ENCODE measurements around the gene ASB18. TPM values are rescaled to one million over a fixed set of nuclear protein-coding genes. Genes with fewer than 3 reads are reported as not detected.

The ASB18 gene
- total RNA-seq, 1 experiment from 2014 or later: not detected

DNA sequence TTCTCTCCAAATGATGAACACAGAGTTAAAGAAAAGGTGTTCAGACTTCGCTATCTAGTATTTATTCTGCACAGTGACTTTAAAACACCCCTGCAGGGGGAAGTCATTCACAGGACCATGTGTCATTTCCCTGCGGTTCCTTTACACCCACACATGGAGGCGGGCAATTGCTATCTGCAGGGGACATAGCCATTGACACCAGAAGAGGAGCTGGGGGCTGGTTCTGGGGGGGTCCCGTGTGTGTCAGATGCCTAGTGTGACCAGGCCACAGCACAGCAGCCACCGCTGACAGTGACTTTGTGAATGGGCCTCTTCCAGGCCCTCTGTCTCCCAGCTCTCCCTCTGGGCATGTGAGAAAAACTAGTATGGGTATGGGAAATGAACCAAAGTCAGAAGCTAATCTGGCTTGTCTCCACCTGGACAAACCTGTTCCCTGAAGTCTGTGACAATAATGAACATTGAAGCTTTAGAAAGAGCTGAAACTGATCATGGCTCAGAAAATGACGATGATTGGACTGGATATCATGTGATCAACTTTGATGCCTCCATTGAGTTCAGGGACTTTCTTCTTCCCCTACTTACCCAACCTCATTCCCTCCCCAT is 88.6 kb downstream of the ASB18 start:
- DNase-seq (ENCODE audit: low spot score): no peak

DNA sequence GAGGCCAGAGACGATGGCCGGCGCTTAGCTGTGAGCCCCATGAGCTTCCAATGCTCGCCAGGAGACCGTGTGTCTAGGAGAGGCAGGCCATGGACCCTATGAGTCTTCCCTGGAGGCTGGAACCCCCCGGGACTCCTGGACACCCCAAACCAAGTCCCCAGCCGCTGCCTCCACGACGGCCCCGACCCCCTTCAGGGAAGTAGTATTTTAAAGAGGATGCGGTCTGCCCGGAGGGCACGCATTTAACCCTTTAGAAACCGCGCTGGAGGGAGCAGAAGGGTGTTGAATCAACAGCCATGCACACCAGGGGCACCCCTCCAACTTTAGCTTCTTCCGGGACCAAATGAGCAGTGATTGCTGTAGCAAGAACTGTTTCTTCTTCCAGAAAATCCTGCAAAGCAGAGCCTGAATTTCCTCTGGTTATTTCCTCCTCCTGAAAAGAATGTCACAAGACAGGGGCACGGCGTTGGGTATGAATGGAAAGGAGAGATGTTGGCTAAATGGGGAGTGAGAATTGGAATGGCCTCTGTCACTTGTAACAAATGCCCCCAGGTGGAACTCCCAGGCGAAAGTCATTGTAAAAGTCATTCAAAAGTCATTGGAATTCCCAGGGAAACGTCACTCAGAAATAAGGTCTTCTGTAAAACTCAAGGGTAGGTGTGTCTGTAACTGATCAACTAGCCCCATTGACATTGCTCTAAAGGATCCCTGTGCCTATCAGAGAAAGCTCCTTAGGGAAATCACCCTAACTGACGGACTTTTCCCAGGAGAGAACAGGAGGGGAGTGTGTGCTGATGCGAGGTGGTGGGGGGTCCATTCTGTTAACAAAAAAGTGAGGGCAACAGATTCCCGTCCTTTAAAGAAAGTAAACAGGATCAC is 90.2 kb downstream of the ASB18 start:
- no peak for DNase-seq (ENCODE audit: low spot score)

DNA sequence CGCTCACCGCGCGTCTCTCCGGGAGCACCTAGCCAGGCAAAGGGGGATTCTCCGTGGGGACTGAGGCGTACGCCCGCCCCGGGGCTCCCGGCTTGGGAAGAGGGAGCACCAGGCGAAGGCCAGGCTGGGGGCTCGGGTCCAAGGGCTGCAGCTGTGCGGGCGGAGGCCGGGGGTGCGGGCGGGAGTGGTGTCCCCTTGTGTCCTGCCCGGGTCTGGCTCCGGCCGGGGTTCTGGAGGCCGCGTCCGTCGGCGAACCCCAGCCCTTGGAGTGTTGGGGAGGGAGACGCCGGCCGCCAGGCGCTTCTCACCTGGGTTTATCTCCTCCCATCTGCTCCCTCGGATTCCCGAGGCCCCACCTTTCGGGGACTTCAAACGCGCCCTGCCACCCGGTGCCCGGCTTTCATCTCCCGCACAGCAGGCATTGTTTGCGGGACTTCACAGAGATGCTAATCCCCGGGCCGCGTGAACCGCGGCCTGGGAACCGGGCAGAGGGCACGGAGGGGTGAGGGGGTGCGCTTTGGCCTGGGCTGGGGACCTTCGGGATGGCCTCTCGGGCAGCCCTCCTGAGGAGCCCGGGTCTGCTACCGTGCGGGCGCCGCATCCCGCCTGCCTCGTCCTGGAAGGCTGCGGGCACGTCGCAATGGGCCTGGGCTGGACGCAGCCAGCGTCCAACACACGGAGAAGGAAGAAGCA is 91.0 kb downstream of the ASB18 start:
- DNase-seq (ENCODE audit: low spot score): no peak

DNA sequence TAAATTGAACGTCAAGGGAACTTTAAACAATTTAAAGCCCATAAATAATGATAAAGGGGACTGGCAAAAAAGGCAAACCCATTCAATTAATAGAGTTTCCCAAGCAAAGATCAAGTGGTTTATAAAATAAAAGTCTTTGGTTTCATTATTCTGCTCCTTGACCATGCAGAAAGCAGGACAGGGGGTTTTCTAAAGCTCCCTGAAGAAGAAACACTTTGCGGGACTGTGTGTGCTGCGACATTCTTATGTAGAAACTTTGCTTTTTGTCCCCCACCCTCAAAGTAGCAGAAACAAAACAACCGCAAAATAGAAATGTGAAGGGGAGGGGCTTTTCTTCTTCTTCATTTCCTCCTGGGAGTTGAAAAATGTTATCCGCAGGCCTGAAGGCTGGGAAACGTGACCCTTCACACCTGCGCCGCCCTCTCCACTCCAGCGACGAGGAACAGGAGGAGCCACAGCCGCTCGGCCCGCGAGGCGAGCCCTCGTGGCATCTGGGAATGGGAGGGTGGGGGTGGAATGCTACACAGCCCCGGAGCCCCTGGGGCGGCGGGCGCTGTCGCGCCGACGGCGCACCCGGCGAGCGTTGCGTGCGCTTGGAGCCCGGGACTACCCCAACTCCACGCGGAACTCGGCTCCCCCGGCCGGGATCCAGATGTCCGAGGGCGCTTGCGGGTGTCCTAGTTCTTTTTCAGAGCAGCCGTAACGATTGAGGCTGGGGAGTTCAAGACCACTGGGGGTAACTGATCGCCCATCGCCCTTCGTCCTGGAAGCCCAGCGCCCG is 91.8 kb downstream of the ASB18 start:
- no peak for DNase-seq (ENCODE audit: low spot score)

DNA sequence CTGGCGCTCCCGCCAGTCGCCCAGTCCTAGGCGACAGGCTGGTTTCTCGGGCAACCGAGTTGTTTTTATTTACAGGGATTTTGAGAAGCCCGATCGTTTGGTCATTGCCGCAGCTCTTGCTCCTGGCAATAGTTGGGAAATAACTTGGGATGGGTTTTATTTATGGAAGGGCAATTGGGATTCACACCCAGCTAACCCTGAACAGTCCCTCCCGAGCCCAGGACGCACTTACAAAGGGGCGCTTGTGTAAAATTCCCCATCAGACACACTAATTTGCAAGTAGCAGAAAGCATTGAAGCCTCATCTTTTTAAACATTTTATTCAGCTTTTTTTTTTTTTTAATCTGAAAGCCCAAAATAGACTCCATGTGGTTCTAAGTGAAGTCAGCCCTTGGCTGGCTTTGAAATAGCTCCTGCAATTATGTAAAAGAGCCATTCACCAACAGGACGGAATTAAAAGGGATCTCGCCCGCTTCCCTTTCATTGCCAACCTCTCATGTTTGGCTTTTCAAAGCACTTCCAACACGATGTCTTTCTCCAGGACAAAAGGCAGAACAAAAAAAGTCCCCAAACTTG is 92.4 kb downstream of the ASB18 start:
- DNase-seq (ENCODE audit: low spot score): no peak

DNA sequence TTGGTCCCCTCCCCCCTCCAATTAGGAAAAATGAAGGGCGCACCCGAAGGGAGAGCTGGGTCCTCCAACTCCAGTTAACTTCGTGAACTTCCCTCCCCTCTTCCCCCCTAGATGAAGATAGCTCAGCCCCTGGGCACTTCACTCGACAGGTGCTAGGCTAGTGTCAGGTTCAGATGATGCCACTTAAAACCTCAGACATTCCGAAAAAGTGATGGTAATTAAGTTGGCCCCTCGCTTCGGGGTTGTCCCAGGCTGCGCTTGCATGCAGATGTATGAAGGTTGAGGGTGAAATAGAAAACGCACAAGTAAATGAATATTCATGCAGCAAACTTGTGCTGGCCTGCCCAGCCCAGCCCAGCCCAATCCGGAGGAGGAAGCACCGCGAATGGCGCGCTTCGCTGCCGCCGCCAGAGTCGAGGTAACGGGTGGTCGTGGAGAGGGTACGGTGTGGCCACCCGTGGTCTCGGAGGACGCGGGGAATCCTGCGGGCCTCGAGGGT is 93.0 kb downstream of the ASB18 start:
- DNase-seq (ENCODE audit: low spot score): no peak

DNA sequence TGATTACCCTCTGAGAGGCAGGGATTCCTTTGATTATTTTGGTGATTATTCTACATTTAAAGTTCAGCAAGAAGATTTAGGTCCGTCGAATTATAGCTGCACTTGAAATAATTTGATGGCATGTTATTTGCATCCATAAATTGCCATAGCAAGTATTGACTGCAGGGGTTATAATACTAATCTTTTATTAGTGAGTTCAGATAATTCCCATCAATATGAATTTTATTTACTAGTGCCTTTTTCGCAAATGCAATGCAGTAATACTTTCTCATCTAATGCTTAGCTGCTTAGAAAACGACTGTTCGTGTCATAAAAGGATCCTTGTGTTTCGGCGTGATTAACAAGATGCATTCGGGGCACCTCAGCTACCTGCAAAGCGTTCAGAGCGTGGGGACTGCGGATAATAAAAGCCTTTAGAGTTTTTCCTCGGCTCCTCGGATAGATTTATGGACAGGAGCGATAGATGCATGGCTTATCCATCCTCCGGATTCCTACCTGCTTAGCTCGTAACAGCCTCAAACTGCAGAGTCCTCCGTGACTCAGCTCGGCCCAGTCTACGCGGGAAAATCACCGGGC is 93.5 kb downstream of the ASB18 start:
- no peak for DNase-seq (ENCODE audit: low spot score)

DNA sequence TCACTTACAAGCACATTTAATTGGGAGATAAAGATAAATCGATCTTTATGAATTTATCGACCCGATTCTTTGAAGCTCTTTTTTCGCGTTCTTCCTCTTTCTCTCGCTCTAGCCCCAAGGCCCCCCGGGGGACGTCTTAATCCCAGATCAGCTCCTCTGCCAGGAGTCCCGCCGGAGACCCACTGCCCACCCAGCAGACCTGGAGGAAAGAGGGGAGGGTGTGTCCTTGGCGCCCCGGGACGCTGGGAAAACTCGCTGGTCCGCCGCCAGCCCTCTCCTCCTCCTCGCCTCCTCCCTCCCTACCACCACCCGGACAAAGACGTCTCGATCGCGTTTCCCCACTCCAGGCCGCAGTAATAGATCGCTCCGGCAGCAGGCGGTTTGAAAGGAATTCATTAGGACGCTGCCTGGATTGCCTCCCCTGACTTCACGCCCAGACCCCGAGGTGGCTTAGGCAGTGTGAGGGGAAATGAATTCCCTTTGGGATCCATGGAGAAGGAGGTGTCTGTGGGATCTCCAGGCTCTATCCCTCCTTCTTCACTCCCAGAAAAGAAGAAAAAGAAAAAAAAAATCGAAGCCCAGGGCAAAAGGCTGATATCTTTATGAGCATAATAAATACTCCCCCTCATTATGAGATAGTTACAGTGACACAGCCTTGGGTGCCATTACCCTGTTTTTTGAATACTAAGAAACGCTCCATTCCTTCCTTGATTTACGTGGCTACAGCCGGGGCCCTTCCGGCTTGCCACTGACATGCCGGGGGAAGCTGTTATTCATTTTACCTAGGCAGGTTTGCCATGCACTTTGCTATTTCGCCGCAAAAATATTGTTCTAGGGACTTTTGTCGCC is 94.2 kb downstream of the ASB18 start:
- DNase-seq (ENCODE audit: low spot score): no peak

DNA sequence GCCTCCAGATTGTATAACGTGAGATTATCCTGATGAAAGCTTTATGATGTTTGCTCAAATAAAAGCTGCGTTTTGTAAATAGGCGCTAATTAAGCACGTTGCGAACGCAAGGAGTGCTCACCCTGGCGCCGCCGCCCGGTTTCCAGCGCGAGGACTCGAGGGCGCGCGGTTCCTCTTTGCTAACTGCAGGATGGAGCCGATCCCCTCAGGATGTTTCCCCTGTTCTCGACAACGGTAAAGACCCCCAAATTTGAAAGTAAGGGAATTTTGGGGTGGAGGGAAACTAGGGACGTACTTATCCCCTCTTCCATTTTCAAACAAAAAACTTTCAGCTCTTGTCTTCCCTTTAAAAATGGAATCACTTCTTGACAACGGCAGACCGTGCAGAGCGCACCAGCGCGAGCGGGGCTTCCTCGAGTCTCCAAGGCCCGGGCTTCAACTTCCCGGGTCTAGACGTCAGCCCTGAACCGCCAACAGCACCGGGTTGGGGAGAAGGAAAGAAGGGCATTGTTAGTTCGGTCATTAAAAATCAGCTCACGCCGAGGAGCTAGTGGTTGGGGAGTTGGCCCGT is 95.0 kb downstream of the ASB18 start:
- DNase-seq (ENCODE audit: low spot score): no peak

DNA sequence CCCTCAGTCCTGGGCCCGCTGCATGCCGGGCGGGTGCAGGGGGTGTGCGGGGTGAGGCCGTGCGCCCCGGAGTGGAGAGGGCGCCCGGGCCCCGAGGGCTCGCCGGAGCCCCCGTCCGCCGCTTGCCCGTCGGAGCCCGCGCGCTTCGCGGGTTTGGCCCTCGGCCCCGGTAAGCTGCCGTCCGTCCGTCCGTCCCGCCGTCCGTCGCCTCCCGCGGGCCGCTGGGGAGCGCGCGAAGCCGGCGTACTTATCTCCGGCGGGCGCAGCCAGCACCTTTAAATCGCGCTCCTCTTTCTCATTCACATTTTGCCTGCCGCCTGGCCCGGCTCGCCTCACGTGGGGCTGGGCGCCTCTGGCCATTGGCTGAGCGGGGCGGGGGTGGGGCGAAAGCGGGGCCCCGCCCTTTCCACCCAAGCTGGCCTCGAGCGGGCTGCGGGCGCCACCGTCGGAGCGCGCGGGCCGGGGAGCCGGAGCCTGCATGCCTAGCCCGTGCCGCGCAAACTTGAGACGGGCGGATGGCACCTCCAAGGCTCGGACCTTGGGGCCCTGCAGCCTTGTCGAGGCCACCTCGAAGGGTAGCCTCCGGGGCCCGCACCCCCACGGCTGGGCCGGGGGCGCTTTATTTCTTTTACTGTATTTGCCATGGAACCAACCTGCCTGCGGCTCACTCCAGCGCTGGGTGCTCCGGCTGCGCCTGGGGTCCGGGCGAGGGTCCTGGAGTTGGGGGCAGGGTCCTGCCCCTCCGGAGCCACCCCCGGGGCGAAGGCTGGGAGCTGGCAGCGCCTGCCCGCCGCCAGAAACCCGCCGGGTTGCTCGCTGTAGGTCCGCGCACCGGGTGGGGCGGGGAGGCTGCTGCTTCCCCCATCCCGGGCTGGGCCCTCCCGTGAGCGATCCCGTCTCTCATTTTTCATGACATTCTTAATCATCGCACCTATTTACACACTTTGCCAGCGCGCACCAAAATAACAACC is 95.8 kb downstream of the ASB18 start, which contains the start of gene GBX2:
Gene GBX2, minus strand, starts transcription at position 277 of the 971 bp plus-strand sequence. CDS start 415 bp downstream, outside the sequence.
- DNase-seq (ENCODE audit: low spot score): peak; percentile 79

DNA sequence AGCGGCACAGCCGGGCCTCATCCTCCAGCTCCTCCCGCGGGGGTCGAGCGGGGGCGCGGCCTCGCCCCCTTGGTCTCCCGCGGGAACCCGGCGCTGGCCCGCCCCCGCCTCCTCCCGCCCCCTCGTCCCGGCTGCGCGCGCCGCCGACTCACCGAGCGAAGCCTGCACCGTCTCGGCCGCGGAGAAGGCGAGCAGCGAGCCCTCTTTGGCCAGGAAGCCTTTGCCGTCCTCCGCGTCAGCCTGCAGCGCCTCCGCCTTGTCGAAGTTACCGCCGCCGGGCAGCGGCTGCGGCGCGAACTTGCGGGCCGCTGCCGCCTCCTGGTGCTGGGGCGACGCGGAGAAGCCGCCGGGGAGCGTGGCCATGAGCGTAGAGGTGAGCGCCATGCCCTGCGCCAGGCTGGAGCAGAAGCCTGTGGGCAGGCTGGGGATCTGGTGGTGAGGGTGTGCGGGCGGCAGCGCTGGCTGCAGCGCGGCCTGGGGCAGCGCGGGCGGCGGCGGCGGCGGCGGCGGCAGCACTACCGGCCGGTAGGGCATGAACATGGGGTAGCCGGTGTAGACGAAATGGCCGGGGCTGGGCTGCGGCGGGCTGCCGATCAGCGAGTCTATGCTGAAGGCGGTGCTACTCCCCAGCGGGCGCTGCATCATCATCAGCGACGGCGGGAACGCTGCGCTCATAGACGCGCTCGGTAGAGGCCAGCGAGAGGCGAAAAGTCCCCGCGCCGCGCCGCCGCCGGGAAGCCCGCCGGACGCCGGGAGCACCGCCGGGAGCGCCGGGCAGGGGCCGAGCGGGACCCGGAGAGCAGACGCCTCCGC is 96.7 kb downstream of the ASB18 start:
- no peak for DNase-seq (ENCODE audit: low spot score)

DNA sequence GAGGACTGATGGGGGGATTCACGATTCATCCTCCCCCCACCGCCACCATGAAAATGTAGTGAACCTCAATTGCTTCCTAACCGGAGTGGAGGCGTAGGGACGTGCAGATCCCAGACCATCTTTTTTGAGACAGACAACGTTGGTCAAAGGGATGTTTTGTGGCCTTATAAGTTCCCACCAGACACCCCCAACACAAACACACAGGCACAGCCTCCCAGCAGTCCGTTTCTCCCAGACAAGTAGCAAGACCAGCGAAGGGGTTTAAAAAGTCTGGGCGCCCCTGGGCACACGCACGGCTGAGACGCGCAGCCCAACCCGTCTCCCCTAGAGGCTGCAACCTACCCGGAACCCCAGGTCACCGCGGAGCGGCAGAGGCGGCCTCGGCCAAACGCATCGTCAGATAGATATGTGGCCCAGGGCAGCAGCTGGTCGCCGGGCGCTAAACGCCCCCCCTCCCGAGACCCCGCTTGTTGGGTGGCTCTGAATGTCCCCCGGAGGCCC is 97.4 kb downstream of the ASB18 start:
- no peak for DNase-seq (ENCODE audit: low spot score)

DNA sequence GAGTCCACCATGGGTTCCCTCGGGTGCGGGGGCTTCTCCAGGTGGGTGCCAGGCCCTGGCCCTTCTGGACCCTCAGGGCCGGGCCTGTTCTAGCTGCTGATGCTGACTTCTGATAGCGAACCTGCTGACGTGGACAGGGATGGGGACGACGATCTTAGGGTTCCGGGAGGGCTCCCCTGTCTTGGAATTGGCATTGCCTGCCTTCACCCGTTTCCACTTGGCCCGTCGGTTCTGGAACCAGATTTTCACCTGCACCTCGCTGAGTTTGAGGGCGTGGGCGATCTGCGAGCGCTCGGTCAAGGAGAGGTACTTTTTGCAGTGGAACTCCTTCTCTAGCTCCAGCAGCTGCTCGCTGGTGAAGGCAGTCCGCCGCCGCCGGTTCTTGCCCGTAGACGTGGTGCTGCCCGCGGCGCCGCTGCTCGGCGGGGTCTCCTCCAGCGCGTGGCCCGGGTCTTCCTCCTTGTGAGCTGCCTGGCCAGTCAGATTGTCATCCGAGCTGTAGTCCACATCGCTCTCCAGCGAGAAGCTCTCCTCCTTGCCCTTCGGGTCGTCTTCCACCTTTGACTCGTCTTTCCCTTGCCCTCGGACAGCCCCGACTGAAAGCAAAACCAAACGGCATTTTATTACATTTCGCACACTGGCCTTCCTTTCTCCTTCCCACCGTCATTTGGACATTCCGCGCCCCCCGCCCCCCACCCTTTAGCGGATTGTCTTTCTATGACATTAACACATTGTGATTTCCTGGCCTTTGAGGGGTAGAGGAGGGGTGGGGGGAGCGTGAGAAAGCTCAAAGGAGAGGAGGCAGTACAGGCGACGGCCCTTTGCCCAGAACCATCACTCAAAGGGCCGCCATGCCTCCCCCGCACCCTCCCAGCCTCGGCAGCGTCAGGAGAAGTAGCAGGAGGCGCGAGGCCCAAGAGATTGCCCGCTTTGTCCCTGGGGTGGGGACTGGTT is 98.1 kb downstream of the ASB18 start:
- no peak for DNase-seq (ENCODE audit: low spot score)

DNA sequence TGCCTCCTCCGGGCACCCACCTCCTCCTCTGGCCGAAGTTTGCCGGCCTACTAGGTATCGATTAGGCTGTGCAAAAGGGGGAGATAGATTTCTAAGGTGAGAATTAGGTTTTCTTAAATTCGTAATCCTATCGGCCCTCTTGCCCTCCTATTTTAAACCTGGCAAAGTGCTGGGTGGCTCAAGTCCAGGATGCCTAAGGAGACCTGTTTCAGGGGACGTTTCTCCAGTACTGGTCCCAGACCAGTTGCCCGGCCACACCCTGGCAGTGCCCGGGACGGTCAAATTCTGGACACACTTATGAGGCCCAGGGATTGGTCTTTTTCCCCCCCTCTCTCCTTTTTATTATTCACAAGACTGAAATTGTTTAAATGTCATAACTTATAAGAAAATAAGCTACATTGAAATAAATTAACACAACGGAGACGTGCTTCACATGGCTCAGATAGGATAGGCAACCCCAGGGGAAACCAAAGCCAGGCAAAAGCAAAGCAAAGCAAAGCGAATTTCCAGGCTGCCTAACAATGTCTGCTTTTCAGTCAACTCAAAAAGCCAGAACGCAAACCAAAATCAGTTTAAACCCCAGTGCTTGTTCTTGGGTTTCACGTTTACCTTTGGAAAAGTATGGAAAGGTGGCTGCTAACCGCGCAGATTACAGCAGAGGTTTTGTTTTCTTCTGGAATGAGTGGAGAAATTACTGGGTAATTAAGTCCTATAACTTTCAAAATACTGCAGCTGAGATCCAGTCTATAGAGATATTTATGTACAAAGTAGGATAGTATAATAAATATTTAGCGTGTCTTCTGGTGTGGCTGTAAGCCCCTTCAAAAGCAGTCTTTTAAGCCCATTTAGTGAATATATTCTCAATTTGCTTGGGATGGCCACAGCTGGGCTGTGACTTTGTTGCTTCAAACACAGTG is 99.0 kb downstream of the ASB18 start:
- DNase-seq (ENCODE audit: low spot score): no peak
